Endothelial cell of umbilical vein (primary cell): ENCODE results near the gene OR2A25.

ENCODE experiments used
- CTCF ChIP-seq, 2 donors: IDR thresholded peaks; 1 replicate in 1 of 2; 2 replicates in 1 of 2; pipeline ENCODE4 v1.5.1; 2011; ENCODE audit warnings: low read length in 2 of 2, mild to moderate bottlenecking in 2 of 2, moderate library complexity in 2 of 2, control low read depth in 1 of 2, inconsistent platforms in 1 of 2, low read depth in 1 of 2; ENCODE audit not compliant: insufficient read depth in 1 of 2; ENCODE audit errors: extremely low read depth in 1 of 2
- EZH2 ChIP-seq: IDR thresholded peaks from 2 replicates; pipeline ENCODE4 v1.6.1; 2012; ENCODE audit warnings: borderline replicate concordance, low read depth, mild to moderate bottlenecking, moderate library complexity, low read length, inconsistent platforms; ENCODE audit not compliant: severe bottlenecking
- JUN ChIP-seq: IDR thresholded peaks from 2 replicates; pipeline ENCODE4 v1.6.1; 2011; ENCODE audit warnings: borderline replicate concordance, low read depth; ENCODE audit not compliant: insufficient read length, insufficient read depth
- MYC ChIP-seq: IDR thresholded peaks from one replicate; pipeline ENCODE4 v1.6.1; 2011; ENCODE audit warnings: mild to moderate bottlenecking, low read depth, low read length
- POLR2A ChIP-seq: IDR thresholded peaks from 2 replicates; pipeline ENCODE4 v1.6.1; 2012; ENCODE audit warnings: low read depth, mild to moderate bottlenecking, control low read depth, low read length
- POLR2AphosphoS5 ChIP-seq: IDR thresholded peaks from 2 replicates; pipeline ENCODE4 v1.6.1; 2012; ENCODE audit warnings: low read depth, mild to moderate bottlenecking, control low read depth, low read length, moderate library complexity; ENCODE audit not compliant: insufficient read depth

GRCh38 chr7:144027974-144028373 lies 41.6 kb upstream of the OR2A25 start:
- TF ChIP-seq POLR2A (no peak), EZH2 (no peak), CTCF (IDR thresholded peaks at IDR 0.05; ENCODE audit: extremely low read depth in 1 of 2, insufficient read depth in 1 of 2, low read depth in 1 of 2, low read length in 2 of 2) (no peak), MYC (no peak), JUN (no peak), POLR2AphosphoS5 (no peak)
